GM19351 (cell line): ENCODE results near the gene RPS6KA2.

Experiments
- ATAC-seq: cut with Tn5 transposase; IDR thresholded peaks from one replicate; pipeline ENCODE4 v1.9.1; 2021; ENCODE audit warnings: mild to moderate bottlenecking, moderate library complexity; ENCODE audit not compliant: unreplicated experiment

Gene RPS6KA2

DNA sequence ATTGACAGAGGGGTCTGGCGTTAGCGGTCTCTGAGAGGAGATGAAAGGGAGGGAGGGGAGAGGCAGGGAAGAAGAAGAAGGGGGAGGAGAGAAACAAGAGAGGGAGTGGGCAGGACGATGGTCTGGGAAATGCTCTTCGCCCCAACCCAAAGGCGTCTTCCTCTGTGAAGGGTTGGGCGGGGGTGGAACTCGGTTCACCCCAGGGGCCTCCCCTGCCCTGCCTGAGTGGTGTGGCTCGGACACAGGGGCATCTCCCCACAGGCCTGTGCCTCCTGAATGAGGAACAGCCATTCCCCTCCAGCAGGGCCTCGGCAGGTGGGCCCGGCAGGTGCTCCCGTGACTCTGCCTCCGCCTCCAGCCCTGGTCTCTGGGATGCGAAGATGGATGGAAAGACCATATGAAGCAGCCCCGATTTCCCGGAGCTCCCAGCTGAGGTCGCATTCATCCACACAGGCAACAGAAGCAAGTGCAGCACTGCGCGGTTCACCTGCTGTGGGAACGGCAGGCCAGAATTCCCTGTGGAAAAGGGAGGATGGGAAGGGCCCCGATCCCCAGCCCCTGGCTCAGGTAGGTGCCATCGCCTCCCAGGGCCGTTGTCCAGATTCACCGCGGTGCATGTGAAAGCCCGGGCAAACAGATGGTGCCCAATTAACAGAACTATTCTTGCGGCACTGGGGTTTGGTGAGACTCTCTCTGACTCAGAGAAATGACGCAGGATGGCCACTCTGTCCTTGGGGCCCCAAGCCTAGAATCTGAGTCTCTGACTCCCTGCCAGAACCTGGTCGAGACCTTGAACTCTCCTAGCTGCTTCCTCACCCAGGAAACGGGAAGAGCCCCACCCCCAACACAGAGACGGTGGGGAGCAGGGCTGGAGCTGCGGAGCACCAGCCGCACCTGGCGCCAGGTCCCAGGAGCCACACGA is 29.4 kb upstream of the RPS6KA2 start:
- ATAC-seq, result no peak

DNA sequence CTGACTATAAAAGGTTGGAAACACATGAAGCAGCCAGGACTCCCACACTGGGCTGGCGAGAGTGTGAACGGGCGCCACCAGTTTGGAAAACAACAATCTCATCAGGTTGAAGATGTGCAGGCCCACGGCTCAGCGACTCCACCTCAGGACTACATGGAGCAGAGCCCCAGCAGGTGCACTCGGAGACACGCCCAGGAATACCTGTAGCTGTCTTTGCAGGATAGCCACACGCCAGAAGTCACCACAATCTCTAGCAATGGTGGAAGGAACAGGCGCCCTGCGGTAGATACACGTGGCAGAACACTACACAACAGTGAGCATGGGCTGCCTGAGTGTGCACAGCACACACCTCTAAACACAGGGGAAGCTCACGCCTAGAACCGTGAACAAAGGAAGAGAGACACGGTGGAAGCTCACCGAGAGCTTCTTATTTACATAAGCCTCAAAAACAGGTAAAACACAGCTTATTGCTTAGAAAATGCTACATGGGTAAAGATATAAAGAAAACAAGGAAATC is 28.7 kb upstream of the RPS6KA2 start:
- no peak for ATAC-seq

DNA sequence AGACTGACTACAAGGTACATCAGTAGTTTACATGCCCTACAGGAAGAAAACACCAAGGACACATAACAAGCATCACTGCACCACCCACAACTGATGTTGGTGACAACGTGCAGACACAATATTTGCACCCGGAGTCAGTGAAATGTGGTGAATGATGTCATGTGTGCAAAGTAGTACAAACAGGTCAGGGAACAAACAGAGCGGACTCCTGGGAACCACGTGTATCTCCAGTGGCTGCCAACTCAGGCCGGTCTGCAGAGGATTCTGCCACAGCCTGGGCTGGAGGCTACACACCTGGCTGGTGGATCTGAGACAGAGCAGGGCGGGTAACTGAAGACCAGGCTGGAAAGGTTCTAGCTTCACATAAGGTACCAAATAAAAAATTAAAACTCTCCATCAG is 28.2 kb upstream of the RPS6KA2 start:
- no peak for ATAC-seq

DNA sequence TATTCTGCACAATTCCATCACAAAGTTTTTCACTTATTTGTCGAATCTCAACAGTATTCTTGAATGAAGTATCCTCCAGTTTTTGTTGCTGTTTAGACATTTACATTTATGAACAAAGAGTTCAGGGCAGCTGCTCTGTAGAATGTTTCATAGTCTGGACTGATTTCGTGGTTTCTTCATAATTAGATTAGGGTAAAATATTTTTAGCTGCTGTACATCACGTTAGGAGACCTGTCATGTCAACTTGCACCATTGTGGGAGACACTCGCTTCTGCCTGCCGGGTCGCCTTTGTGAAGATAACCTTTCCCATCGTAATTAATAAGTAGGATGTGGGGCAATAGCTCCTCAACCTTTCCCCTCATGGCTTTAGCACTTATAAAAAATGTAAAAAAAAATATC is 27.5 kb upstream of the RPS6KA2 start:
- no peak for ATAC-seq

DNA sequence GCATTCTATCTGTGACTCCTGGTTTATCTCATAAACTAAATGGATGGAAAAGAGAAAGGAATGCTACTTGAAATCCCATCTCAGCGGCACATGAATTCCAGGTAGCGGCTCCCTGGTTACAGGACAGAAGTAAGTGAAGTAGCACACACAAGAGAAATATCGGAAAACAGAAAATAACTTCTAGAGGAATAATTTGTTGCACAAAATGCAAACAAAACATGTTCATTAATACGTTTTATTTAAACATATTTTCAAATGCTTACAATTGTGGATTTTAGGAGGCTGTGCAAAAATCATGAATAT is 26.5 kb upstream of the RPS6KA2 start:
- no peak for ATAC-seq

DNA sequence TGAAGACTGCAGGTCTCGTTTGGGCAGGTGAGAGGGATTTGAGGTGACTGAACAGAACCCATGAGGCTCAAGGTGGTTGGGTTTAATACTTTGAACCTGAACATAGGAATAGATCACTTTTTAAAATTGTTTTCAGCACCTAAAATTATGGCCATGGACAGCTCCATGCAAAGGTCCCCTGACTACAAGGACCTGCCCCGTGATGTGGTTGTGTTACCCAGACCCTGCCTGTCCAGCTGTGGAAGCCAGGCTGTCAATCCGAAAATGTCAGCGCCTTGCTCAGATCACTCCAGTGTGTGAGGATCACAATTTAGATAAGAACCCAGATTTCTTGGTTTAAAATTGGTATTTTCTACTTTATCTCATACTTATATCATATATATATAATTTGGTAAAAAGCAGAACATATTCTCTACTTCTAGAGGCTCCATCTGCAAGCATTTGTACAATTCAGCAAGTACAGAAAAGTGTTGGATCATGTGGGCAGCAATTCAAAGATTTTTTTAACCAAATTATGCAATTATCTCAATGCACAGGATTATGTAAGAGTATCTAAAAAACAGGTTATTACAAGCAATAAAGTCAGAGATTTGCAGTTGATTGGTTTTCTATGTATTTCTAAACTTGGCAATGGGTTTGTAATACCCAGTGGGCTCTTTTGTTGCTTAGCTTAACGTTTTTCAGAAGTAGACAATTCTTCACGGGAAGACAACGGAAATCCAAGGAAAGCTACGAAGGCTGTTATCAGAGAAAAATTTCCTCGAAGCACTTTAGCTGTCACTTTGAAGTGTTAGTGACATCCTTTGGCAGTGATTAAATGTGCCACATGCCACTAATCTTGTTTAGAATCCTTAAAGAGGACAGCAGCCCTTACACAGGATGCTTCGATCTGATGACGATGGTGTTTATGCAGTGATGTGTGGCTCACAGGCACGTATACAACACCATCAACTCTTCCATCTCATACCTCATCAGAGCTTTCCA is 24.1 kb upstream of the RPS6KA2 start:
- no peak for ATAC-seq

DNA sequence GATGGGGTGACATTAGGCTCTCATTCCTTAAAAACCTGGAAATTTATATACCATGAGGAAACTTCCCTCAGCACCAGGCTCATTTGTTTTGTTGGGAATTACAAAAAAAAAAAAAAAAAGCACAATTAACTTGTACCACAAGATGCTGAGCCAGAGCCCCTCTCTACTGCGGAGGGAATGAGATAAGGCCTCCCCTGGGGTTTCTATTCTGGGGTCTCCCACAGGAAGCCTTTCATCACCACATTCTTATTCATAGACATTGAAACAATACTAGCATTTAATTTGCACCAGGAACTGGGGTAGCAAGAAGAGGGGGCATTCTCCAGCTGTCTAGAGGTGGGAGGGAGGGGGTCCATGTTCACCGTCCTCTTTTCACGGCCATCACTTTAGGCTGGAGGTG is 23.0 kb upstream of the RPS6KA2 start:
- no peak for ATAC-seq

DNA sequence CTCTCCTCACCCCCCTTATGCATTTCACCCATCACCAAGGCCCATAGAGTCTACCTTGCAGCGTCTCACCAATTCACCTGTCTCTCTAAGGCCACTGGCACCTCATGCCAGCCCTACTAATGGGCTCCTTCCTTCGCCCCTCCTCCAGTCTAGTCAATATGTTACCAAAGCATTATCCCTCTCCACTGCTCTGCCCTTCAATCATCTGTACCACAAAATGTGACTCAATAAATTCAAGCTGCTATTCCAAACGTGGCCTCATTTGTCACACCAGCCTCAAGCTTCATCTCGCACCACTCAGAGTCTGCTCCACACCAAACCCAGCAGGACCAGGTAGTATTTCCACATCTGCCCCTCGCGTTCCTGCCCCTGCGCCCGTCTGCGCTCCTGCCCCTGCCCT is 21.8 kb upstream of the RPS6KA2 start:
- no peak for ATAC-seq

DNA sequence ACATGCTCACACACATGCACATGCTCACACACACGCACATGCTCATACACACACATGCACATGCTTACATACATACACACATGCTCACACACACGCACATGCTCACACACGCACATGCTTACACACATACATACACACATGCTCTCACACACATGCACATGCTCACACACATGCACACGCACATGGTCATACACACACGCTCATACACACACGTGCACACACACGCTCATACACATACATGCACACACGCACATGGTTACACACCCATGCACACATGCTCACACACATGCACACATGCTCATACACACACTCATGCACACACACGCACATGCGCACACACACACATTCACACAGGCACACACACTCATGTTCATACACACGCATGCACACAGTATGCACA is 20.8 kb upstream of the RPS6KA2 start:
- no peak for ATAC-seq

DNA sequence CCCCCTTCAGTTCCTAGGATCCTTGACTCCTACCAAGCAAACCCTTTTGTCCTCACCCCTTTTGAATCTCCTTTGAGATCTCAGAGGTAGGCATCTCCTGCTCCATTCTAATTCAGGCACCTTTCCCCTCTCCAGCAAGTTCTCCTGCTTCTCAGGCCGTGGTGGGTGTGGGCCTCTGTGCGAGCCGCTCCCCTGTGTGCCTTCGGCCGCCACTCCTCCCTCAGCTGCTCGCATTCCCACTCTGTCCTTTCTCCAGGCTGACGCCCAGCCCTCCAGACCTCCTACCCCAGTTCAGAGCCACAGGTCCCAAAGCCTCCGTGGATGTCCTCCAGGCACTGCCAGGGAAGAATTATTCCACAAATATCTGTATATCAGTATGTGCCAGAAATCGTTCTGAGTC is 19.7 kb upstream of the RPS6KA2 start:
- no peak for ATAC-seq

DNA sequence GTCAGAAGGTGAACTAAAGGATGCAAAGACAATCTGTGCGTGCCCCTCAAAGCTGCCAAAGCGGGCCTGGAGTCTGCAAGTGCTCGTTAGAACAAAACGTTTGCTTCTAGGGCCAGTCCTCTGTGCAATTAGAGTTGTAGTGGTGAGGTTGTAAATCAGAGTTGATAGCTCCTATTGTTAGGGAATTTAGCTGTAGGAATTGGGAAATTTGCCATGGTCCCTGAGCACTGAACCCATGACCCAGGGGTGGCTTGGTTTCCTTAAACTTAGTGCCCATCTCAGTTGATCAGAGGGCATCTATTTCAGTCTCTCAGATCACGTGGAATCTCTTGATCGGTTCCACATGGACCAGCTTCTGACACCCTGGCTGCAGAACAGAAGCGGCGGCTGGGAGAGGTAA is 18.8 kb upstream of the RPS6KA2 start:
- ATAC-seq, result no peak

DNA sequence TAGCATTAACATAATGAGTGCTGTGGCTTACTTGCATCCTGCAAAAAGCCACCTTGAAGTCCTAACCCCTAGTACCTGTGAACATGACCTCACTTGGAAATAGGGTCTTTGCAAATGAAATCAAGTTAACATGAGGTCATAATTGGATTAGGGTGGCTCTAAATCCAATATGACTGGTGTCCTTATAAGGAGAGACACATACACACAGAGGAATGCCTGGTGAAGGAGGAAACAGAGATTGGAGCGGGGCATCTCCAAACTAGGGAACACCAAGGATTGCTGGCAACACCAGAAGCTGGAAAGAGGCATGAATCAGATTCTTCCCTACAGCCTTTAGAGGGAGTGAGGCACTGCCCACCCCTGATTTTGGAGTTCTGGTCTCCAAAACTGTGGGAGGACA is 17.6 kb upstream of the RPS6KA2 start:
- ATAC-seq, result no peak

DNA sequence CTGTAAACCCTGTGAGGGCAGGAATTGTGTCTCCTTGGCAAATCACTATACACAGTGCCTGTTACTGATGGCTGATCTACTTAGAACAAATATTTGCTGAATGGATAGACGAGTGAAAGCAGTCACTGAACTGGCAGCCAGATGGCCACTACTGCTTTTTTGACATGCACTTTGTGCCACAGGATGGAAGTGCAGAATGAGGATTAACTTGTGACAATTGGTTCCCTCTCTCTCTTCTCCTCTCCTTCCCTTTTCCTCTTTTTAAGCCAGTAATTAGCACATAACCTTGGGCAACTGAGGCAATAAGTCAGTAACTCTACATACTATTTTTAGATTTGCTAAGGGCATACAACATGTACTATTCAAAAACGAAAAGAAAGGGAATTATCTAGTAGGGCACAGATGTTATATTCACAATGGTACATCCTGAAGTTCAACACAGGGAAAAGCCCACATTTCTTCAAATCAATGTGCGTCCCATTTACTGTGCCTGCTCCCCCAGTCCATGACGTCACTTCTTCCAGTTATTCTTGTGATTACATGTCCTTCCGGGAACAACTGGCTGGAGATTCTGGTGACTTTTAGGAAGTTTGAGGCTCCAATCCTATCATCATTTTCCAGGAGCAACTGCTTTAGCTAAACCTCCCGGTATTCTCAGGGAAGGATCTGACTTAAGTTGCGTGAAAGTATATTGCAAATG is 17.0 kb upstream of the RPS6KA2 start:
- no peak for ATAC-seq

DNA sequence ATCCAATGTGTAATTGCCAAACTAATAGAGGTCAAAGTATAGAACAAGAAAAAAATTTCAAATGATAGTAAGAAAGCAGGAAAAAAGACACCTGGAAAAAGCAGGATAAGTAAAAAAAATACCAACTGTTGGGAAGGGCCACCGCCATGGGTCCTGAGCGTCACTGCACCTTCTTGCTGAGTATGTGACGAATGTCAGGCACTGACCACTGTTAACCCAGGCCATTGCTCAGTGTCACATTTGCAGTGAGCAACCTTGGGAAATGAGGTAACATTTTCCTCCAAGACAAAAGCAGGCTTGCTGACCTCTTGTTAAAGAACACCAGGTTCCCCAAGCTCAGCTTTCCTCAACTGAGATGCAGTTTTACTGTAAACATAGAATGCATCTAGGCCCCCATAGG is 15.6 kb upstream of the RPS6KA2 start:
- ATAC-seq, result no peak

DNA sequence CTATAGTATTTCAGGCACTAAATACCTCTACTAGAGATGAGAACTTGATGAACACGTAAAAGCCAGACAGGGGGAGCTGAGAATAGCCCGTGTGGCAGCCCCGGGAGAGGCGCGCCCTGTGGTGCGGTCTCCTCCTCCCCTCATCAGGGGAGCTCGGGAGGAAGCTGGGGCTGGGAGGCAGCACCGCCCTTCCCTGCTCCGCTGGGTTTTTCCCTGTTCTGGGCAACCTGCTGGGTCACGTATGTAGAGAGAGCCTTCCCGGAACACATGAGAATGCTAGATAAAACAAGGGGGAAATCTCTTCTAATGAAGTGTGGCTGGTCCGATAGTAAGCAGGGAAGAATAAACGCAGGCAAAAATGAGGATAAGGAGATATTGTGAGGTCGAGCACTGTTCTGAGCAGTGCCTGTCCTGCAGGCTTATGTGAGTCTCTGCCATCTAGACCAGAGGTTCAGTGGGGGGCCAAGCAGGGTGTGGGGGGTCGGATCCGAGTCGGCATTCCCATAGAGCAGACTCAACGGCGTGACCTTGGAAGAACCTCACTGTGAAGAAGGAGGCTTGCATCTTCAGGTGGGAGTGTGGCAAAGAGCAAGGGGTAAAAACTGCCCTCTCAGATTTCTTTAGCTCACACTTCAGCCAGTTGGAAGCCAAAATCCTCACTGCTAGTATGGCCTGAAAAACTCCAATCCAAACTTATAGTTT is 13.4 kb upstream of the RPS6KA2 start:
- no peak for ATAC-seq

DNA sequence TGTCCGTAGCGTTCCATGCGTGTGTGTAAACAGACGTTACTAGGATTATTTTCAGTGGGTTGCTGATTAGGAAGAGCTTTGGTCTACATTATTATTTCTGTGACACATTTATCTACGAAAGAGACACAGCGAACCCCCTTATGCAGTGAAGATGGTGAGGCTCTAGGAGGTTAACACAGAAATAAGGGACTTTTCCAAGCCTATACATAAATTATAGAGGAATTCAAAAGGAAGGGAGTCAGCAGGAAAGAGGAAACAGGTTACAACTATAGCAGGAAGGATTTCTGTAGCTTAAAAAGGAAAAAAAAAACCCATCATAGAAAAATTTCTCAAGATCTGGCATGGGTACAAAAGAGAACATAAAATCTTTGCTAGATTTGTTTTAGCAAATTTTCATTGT is 12.9 kb upstream of the RPS6KA2 start:
- ATAC-seq, result no peak

DNA sequence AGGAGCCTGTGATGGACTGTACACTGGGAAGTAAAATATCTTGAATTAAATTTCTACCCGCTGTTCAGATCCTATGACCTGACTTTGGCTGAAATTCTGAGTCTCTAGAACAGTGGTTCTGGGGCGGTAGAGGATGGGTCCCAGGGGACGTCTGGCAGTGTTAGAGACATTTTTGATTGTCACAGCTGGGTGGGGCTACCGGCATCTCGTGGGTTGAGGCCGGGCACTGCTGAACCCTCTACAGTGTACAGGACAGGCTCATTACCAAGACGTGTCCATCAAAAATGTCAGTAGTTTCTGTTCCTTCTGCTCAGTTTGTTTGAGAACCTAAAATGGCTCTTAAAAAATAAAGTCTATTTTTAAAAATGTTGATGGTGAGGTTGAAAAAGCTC is 11.5 kb upstream of the RPS6KA2 start:
- ATAC-seq, result no peak

DNA sequence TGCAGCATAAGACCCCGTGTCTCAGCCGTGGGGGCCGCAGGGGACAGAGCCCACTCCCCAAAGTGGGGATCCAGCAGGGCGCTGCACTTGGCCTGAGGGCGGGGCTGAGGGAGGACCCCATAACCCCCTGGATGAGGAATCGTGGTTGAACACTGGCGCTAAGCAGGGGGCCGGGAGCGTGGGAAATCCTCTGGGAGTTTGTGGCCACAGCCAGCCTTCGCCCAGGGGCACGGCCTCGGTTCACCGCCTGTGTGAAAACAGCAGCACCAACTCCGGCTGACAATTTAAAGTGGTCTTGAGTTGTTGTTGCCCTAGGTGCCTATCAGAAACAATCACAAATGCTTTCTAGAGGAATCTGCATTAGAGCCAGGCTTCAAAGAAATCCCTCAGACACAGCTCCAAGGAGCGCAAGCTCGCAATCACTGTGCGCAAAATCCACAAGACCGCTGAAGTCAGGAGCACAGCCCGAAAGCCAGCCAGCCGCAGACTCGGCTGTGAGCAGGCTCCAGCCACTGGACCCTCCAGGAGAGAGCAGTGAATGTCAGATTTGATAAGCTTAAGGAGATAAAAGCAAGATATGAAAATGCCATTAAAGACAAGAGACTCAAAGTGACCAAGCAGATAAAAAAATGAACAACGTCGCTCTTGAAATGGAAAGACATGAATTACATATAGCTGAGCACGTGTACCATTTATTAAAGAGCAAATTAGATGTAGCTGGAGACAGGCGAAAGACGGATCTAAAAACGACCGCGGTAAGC is 10.9 kb upstream of the RPS6KA2 start:
- ATAC-seq, result no peak

DNA sequence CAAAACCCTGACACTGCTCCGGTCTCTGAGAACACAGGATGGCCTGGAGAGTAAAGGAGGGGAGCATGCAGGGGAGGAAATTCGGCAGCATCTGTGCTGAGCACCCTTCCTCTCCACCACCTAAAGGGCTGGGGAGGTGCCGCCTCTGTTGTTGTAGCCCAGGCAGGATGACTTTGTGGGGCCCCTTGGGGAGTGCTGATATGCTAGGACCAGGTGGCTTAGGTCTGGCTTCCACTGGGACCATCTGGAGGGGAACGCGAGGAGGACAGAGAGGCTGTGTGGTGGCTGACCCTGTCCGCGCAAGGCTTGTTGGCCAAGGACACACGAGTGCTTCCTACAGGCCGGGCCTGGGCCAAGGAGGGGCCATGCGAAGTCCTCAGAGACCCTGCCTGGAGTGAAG is 9.9 kb upstream of the RPS6KA2 start:
- ATAC-seq, result no peak
